Skin of body (tissue), 2 donors: ENCODE measurements around the gene C1GALT1. TPM values are rescaled to one million over a fixed set of nuclear protein-coding genes. Genes with fewer than 3 reads are reported as not detected.
"Not testable (repeated sequence)": the region's sequence is repeated elsewhere in the genome, so short reads cannot be mapped to it uniquely, and the experiment has no call there.

ENCODE experiments used
- DNase-seq: peaks from one replicate; lab custom pipeline; 2025; lab: John Stamatoyannopoulos, UW
- total RNA-seq: library from RNA; depleted of rRNA; stranded (reverse); fragments of >200 nt; gene quantifications from one replicate; pipeline ENCODE4 v1.2.3, GENCODE V29; 2014

The C1GALT1 gene
- total RNA-seq, 1 donor from 2014 or later, result 16.8 TPM

- no peak for DNase-seq
These were observed 49.5 kb downstream of the C1GALT1 start for GRCh38 chr7:7231865-7232264.

GRCh38 chr7:7235347-7235746, 53.0 kb downstream of the C1GALT1 start:
- DNase-seq, result no peak

GRCh38 chr7:7236041-7236440, 53.7 kb downstream of the C1GALT1 start:
- no peak for DNase-seq

- DNase-seq, result no peak
These were observed 55.0 kb downstream of the C1GALT1 start for GRCh38 chr7:7237201-7237977.

- DNase-seq, result no peak
These were observed 55.6 kb downstream of the C1GALT1 start for GRCh38 chr7:7237978-7238267.

- DNase-seq, result no peak
These were observed 57.0 kb downstream of the C1GALT1 start for GRCh38 chr7:7239346-7239745.

- no peak for DNase-seq
These were observed 60.6 kb downstream of the C1GALT1 start for GRCh38 chr7:7242899-7243298.

- not testable (repeated sequence) for DNase-seq
These were observed 62.9 kb downstream of the C1GALT1 start for GRCh38 chr7:7245233-7245632.

GRCh38 chr7:7246223-7246622, 63.9 kb downstream of the C1GALT1 start:
- no peak for DNase-seq

GRCh38 chr7:7247658-7248057, 65.3 kb downstream of the C1GALT1 start:
- DNase-seq, result no peak

- DNase-seq, result no peak
These were observed 67.5 kb downstream of the C1GALT1 start for GRCh38 chr7:7249814-7250213.

GRCh38 chr7:7251742-7252141, 69.4 kb downstream of the C1GALT1 start:
- DNase-seq, result no peak

- no peak for DNase-seq
These were observed 72.0 kb downstream of the C1GALT1 start for GRCh38 chr7:7254319-7254718.

- DNase-seq, result no peak
These were observed 72.6 kb downstream of the C1GALT1 start for GRCh38 chr7:7254908-7255307.

- DNase-seq, result no peak
These were observed 74.5 kb downstream of the C1GALT1 start for GRCh38 chr7:7256731-7257274.

- DNase-seq, result no peak
These were observed 75.8 kb downstream of the C1GALT1 start for GRCh38 chr7:7257899-7258692.

GRCh38 chr7:7261863-7262262, 79.5 kb downstream of the C1GALT1 start:
- no peak for DNase-seq

- DNase-seq, result no peak
These were observed 81.2 kb downstream of the C1GALT1 start for GRCh38 chr7:7263297-7264230.

- DNase-seq, result no peak
These were observed 82.1 kb downstream of the C1GALT1 start for GRCh38 chr7:7264306-7265040.

GRCh38 chr7:7265081-7266075, 83.0 kb downstream of the C1GALT1 start:
- no peak for DNase-seq
